Measurements from ENCODE around the gene PHEX. TPM values are rescaled to one million over a fixed set of nuclear protein-coding genes. Genes with fewer than 3 reads are reported as not detected.
"Not testable (repeated sequence)": the region's sequence is repeated elsewhere in the genome, so short reads cannot be mapped to it uniquely, and the experiment has no call there.

The PHEX gene
- polyA plus RNA-seq, 10 donors = 0.56 to 3.9 (median 0.97) TPM

DNA sequence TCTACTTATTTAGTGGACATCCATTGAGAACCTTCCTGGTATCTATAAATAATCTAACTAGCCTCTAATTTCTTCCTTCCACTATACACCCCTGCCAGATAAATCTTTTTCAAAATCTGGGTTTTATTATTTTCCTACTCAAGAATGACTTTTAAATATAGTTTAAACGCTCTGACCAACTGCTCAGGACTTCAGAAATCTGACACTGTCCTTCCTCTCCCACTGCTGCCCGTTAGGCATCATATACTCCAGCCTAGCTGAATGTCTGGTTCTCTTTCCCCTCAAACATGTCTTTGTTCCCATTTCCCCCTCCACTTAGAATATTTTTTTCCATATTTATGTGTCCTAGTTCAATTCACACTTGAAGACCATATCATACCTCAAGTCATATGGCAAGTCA lies 205.4 kb downstream of the PHEX start:
- no peak for DNase-seq

DNA sequence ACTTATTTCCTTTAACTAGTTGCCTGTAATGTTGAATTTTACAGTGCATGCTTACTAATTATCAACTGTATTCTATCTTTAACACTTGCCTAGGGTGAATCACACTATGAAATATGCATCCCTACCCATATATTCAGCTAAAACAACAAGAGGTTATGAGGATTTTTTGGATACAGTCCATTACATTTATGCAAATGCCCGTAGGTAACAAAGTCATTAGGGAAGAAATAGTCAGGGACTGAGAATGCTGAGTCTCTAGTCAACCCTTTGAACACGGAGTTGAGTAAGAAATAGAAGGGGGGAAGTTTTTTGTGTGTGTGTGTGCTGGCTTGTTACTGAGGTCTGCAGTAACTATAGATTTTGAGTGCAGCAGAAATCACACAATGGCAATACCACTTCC lies 214.5 kb downstream of the PHEX start:
- peak in 1 of 3 donors; percentile 64 for DNase-seq

DNA sequence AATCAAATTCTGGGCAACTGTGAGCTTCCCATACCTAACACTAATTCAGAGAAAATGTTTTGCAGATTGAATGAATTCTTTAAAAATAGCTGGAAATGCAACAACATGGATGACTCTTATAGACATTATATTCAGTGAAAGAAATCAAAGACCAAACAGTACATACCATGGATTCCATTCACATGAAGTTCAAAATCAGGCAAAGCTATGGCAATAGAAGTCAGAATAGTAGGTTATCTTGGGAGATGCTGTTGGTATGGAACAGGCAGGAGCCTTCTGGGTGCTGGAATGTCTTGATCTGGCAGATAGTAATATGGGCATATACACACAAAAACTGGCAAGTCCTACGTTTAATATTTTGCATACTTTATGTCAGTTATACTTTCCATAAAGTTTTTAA lies 215.0 kb downstream of the PHEX start:
- peak in 1 of 3 donors; percentile 31 for DNase-seq

GRCh38 chrX:22248401-22248800 lies 216.3 kb downstream of the PHEX start:
- no peak for DNase-seq

DNA sequence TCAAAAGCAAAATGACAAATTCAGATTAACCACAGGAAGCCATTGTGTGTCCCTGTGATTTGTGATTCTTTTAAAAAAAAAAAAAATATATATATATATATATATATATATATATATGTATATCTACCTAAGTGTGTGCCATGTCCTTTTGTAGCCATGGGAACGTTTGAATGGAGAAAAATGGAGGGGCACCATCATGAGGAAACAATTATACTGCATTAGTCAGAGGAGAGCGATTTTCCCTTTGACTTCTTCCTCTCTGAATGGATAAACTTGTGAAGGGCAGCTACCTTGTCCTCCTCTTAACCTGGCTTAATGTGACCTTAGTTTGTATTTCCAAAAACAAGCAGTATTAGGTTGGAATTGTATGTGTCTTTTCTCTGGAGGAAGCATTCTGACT lies 217.2 kb downstream of the PHEX start:
- no peak for DNase-seq

DNA sequence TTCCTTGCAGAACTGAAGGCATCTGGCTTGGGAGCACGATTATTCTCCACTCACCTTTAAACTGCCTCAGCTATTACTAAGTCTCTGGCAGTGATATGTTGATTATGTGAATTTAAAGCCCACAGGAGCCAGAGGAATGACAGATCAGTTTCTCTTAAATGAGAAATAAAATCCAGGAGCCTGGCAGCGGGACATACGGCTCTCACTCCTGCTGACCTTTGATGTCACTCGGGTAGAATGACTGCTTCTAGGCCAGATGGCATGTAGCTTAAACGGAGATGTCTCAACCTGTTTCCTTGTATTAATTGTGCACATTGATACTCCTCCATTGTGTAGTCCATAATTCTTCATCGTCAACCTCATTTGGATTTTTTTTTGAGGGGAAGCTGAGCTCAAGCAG lies 236.6 kb downstream of the PHEX start:
- no peak for DNase-seq

GRCh38 chrX:22272613-22273012 lies 240.5 kb downstream of the PHEX start, which contains the start of gene CBLL2:
TSS of gene CBLL2 (plus strand) at chrX:22272913. CDS start at chrX:22272992, 79 bp downstream.
- DNase-seq = no peak

- no peak for DNase-seq
Observed at GRCh38 chrX:22273714-22274317, 241.7 kb downstream of the PHEX start.

- no peak for DNase-seq
Observed at GRCh38 chrX:22276781-22277180, 244.7 kb downstream of the PHEX start.

DNA sequence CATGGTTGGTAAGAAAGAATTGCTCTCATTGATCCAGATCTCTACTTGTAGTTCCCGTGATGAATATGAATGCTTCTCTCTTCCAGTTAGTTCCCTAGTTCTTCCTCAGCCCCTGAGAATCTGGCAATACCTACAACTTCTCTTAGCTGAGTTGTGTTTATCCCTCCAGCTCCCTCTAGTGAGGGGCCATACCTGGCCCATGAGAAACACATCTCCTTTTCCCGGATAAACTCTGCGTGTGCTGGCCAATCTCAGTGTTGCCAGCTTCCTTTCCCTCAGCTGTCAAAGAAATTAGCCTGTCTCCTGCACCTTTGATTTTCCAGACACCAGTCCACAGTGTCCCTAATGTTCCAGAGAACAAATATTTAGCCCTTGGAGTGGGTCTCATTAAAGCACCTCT lies 246.2 kb downstream of the PHEX start:
- DNase-seq = peak in 1 of 3 donors; percentile 1

- not testable (repeated sequence) for DNase-seq
Observed at GRCh38 chrX:22289209-22289608, 257.1 kb downstream of the PHEX start.

DNA sequence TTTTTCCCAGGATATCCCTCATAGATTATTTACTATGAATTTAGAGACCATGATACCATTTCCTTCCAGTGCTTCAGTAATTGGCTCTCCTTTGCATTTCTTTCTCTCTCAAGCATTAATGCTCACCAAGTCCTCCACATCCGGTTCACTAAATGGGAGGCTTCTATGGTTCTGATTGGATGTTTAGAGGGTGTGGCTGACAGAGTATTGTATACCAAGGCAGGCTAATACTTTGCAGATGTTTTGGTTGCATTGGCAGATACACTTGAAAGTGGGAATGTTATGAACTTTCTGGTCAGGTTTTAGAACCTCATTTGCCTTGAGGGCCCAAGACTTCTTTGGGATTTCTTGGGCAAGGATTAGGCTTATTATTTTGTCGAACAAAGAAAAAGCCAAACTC lies 264.7 kb downstream of the PHEX start:
- DNase-seq = no peak

- DNase-seq = peak; percentile 10 to 51 (median 18)
Observed at GRCh38 chrX:22300130-22300529, 268.0 kb downstream of the PHEX start.

Other genes with a start within 250 kb of the PHEX start
- 10 to 100 TPM; 20.5 to 30.9 (median 22.7) TPM for gene MBTPS2, start 192.7 kb upstream of the PHEX start, polyA plus RNA-seq (ENCODE audit: insufficient read length in 10 of 10)
- gene YY2, start 176.3 kb upstream of the PHEX start, polyA plus RNA-seq (ENCODE audit: insufficient read length in 10 of 10) = 1 to 10 TPM; 1.1 to 2.2 (median 1.7) TPM
- gene SMS, start 91.6 kb upstream of the PHEX start, polyA plus RNA-seq (ENCODE audit: insufficient read length in 10 of 10) = 10 to 100 TPM; 69.0 to 99.4 (median 89.3) TPM
- gene CBLL2, start 240.6 kb downstream of the PHEX start, polyA plus RNA-seq (ENCODE audit: insufficient read length in 10 of 10) = not detected

Data from muscle of back (tissue), 11 donors.